ENCODE data around the gene SMURF2.

GRCh38 chr17:64702815-64703214 lies 40.7 kb upstream of the SMURF2 start:
- TF ChIP-seq ZNF274 (IDR thresholded peaks at IDR 0.05; ENCODE audit: low read depth, low read length): no peak
- TF ChIP-seq YY1 (IDR thresholded peaks at IDR 0.05; ENCODE audit: insufficient read depth, insufficient read length): no peak
- no peak for TF ChIP-seq SUZ12 (IDR thresholded peaks at IDR 0.05; ENCODE audit: extremely low read depth, insufficient read depth, insufficient read length)

Data from NT2/D1 (cell line).